ENCODE results near the gene ENTREP3.

GRCh38 chr1:155295183-155295941 is 40.1 kb upstream of the ENTREP3 start:
- TF ChIP-seq CTCF (IDR thresholded peaks at IDR 0.05) = no peak
- TF ChIP-seq POLR2A (IDR thresholded peaks at IDR 0.05) = no peak
